ENCODE data around the gene SORCS1.

- TF ChIP-seq CTCF (IDR thresholded peaks at IDR 0.05) (no peak), POLR2AphosphoS5 (IDR thresholded peaks at IDR 0.05) (no peak), POLR2A (IDR thresholded peaks at IDR 0.05) (no peak)
Measured at GRCh38 chr10:107081644-107082043, 82.9 kb downstream of the SORCS1 start.
